RPMI7951 (cell line): ENCODE results near the gene TENM4. TPM values are rescaled to one million over a fixed set of nuclear protein-coding genes. Genes with fewer than 3 reads are reported as not detected.
A peak's percentile ranks its signal among the peaks of the same experiment; 100 is the strongest.

Source experiments
- DNase-seq: peaks from one replicate; pipeline ENCODE4 v3.0.0-alpha.2; 2012; ENCODE audit warnings: low read depth
- total RNA-seq: library from RNA; depleted of rRNA; stranded (reverse); fragments of >200 nt; shearing (Covaris generic); gene quantifications from 2 replicates; pipeline ENCODE4 v1.2.3, GENCODE V29; 2014

The TENM4 gene
- total RNA-seq, 1 experiment from 2014 or later: 25.1 TPM

GRCh38 chr11:79344753-79345294, 96.0 kb downstream of the TENM4 start:
- DNase-seq: no peak

- peak; percentile 60 for DNase-seq
Measured at GRCh38 chr11:79342686-79343085, 98.1 kb downstream of the TENM4 start.

GRCh38 chr11:79342236-79342635, 98.6 kb downstream of the TENM4 start:
- no peak for DNase-seq

DNA sequence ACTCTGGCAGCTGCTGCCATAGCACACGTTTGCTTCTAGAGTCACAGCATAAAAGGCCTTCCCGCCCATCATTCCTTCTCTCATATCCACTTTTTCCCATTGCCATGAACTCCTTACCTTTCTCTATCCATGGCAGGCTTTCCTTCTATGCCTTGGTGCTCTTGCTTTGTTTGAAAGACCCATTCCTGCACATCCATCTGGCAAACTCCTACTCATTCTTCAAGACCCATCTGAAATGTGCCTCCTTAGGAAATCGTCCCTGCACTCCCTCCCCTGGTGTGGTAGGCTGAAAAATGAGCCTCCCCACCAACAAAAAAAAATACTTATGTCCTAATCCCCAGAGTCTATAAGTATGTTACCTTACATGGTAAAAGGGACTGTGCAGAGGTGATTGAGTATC, 100.3 kb downstream of the TENM4 start:
- DNase-seq: no peak

- DNase-seq: no peak
Measured at GRCh38 chr11:79336797-79337517, 103.9 kb downstream of the TENM4 start.

DNA sequence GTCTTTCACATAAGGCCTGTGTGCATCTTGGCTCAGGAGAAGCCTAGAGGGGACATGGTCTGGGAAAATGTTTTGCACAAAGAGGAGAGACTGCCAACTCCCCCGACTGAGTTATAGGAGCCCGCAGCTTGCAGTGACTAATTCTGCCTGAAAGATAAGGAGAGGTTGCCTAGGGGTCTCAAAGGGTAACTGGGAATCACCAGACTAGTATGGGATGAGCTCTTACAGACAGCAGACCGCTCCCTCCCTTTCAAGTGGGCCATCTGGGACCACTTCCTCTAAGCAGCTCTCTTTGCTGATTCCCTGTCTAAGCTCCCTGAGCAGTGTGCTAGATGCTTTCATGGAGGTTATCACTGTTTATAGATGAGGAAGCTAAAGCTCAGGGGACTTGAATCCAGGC, 105.1 kb downstream of the TENM4 start:
- DNase-seq: peak; percentile 70

GRCh38 chr11:79333355-79333754, 107.5 kb downstream of the TENM4 start:
- peak; percentile 60 for DNase-seq

DNA sequence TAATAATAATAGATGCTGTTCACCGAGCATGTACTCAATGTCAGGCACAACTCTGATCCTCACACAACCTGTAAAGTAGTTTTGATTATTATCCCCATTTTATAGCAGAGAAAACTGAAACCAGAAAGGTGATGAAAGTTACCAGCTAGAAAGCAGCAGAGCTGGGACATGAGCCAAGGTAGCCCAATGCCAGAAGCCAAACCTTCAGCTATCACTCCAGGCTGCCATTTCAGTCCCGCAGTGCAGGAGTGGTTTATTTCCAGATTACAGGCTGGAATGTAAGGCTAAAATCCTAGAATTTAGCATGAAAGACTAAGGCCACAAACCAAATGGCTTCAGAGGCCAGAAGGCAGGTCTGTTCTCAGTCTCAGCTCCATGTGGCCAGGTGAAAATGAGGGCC, 108.8 kb downstream of the TENM4 start:
- peak; percentile 63 for DNase-seq

GRCh38 chr11:79331203-79331901, 109.5 kb downstream of the TENM4 start:
- DNase-seq: no peak

- DNase-seq: peak; percentile 89
Measured at GRCh38 chr11:79330651-79331050, 110.2 kb downstream of the TENM4 start.

GRCh38 chr11:79329561-79329960, 111.3 kb downstream of the TENM4 start:
- no peak for DNase-seq

DNA sequence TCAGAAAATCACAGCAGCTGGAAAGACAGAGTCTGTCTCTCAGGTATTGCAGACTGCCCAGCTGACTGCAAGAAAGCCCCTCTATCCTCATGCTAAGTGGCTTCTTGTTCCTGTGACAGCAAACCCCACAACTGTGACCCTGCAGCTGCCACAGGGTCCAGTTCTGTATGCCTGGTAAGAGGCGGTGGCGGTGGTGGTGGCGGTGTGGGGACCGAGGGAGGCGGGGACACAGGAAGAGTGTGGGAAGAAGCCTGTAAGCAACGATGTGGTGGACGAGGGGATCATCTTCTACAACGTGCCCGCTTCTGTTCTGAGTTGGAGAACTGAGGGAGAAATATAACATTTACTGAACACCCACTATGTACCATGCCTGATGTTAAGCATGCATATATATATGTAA, 112.4 kb downstream of the TENM4 start:
- no peak for DNase-seq

DNA sequence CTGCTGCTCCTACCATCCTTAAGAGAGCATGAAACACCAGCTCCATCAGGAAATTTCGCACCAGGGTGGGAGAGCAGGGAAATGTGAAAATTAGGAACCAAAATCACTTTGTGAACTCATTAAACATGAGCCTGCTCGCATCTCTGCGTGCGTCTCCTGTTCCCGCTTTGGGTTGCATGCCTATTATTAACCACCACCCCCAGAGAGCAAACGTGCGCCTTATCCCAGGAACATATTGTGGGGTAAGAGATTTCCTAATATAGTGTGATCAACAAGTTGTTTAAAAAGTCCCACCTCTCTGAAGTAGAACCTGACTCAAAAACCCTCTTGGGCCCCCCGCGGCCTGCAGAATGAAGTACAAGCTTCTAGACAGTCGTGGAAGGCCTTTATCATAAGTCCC, 115.0 kb downstream of the TENM4 start:
- no peak for DNase-seq

- no peak for DNase-seq
Measured at GRCh38 chr11:79321263-79321662, 119.6 kb downstream of the TENM4 start.

GRCh38 chr11:79314906-79315689, 125.7 kb downstream of the TENM4 start:
- DNase-seq: peak; percentile 34

DNA sequence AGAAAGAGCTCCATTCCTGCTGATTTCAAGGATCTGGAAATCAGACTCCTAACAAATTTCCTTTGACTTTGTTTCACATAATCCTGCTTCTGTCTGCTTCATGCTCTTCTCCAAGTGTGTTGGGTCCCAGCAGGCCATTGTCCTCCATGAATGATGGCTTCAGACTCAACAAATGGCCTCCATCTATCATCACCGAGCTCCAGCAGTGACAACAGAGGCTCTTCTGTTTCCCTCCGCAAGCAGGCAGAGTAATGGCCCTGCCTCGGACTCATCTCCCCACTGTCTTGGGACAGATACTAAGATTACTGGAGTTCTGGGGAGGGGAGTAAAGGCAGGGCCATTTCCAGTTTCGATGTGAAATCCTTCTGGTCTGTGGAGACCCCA, 127.3 kb downstream of the TENM4 start:
- no peak for DNase-seq

- DNase-seq: no peak
Measured at GRCh38 chr11:79312617-79313529, 128.0 kb downstream of the TENM4 start.

- no peak for DNase-seq
Measured at GRCh38 chr11:79311461-79311860, 129.4 kb downstream of the TENM4 start.

DNA sequence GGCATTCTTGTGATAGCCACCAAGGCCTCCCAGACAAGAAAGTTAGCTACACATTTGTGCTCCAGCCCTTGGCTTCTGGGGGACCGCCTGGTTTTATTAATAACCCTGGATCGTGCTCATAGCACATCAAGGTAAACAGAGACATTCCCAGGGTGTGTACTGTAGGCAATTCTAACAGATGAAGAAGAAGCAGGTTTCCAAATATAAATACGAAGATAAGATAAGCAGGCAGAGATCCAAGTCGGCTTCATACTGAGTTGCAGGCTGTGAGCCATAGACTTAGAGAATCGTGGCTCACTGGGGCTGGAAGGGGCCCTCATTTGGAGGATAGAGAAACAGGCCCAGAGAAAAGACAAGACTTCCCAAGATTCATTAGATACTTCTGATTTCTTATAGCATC, 131.4 kb downstream of the TENM4 start:
- no peak for DNase-seq

GRCh38 chr11:79308429-79308828, 132.4 kb downstream of the TENM4 start:
- no peak for DNase-seq

- DNase-seq: no peak
Measured at GRCh38 chr11:79304599-79305212, 136.1 kb downstream of the TENM4 start.
